Measurements from ENCODE around the gene PSMB9.

- TF ChIP-seq, protein P1, sequence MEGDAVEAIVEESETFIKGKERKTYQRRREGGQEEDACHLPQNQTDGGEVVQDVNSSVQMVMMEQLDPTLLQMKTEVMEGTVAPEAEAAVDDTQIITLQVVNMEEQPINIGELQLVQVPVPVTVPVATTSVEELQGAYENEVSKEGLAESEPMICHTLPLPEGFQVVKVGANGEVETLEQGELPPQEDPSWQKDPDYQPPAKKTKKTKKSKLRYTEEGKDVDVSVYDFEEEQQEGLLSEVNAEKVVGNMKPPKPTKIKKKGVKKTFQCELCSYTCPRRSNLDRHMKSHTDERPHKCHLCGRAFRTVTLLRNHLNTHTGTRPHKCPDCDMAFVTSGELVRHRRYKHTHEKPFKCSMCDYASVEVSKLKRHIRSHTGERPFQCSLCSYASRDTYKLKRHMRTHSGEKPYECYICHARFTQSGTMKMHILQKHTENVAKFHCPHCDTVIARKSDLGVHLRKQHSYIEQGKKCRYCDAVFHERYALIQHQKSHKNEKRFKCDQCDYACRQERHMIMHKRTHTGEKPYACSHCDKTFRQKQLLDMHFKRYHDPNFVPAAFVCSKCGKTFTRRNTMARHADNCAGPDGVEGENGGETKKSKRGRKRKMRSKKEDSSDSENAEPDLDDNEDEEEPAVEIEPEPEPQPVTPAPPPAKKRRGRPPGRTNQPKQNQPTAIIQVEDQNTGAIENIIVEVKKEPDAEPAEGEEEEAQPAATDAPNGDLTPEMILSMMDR (IDR thresholded peaks at IDR 0.05) = no peak
- no peak for TF ChIP-seq POLR2A (IDR thresholded peaks at IDR 0.05)
Measured at GRCh38 chr6:32832535-32832934, 21.5 kb upstream of the PSMB9 start.
